Body of pancreas (tissue), 4 donors: ENCODE measurements around the gene TSPAN18. TPM values are rescaled to one million over a fixed set of nuclear protein-coding genes. Genes with fewer than 3 reads are reported as not detected.

Experiments
- ATAC-seq: fragments of 150-250 bp; one replicate; pipeline ENCODE4 v1.9.1; 2016
- DNase-seq, 4 donors: peaks; one replicate each; pipeline ENCODE4 v3.0.0-alpha.2; 2019
- H3K27ac ChIP-seq, 4 donors: fragments of 200-600 bp; sonication (generic); 1 replicate in 3 of 4; 2 replicates in 1 of 4; pipeline versions ENCODE4 v1.5.1 to v1.6.1; 2016 to 2019; ENCODE audit warnings: mild to moderate bottlenecking in 1 of 4, mixed read lengths in 1 of 4, moderate library complexity in 1 of 4
- H3K27me3 ChIP-seq, 2 donors: fragments of 200-600 bp; sonication (generic); one replicate each; pipeline ENCODE4 v1.6.0; 2016; ENCODE audit warnings: mild to moderate bottlenecking in 1 of 2
- H3K36me3 ChIP-seq, 2 donors: fragments of 200-600 bp; sonication (generic); replicated peaks in 1 of 2; 2 replicates each; pipeline ENCODE4 v1.5.1; 2016; ENCODE audit warnings: low read depth in 2 of 2; ENCODE audit not compliant: insufficient read depth in 1 of 2
- H3K4me1 ChIP-seq: fragments of 200-600 bp; sonication (generic); one replicate; pipeline ENCODE4 v1.6.0; 2016
- H3K4me3 ChIP-seq, 2 donors: fragments of 200-600 bp; sonication (generic); 1 replicate in 1 of 2; 2 replicates in 1 of 2; pipeline ENCODE4 v1.5.1; 2016 to 2019
- H3K9me3 ChIP-seq, 3 donors: fragments of 200-600 bp; sonication (generic); 1 replicate in 2 of 3; 2 replicates in 1 of 3; pipeline ENCODE4 v1.5.1; 2016
- POLR2A ChIP-seq, 3 donors: fragments of 450-650 bp; IDR thresholded peaks; one replicate each; pipeline ENCODE4 v1.6.1; 2016; ENCODE audit warnings: antibody characterized with exemption in 3 of 3, mild to moderate bottlenecking in 2 of 3
- WGBS, 2 donors: methylation state at CpG; one replicate each; pipeline ENCODE4 v1.1.5; 2017; 5-methylcytosine and 5-hydroxymethylcytosine counted together
- intact Hi-C: fragments of 100-400 bp; cut with DNase I; formaldehyde crosslinking; loops from one replicate; pipeline ENCODE4 v1.15.1; 2023
- total RNA-seq, 2 donors: library from RNA; depleted of rRNA; stranded (reverse); fragments of >200 nt; gene quantifications; one replicate each; pipeline ENCODE4 v1.1.0, GENCODE V29; 2016
- TF ChIP-seq, protein P1 (sequence below), 7 experiments: fragments of 450-650 bp in 4 of 7; fragments of 200-600 bp in 3 of 7; sonication (generic) in 3 of 7; IDR thresholded peaks; one replicate each; pipeline ENCODE4 v1.5.1; 2016 to 2019; ENCODE audit warnings: antibody characterized with exemption in 7 of 7

TSPAN18 gene
- total RNA-seq, 2 donors from 2014 or later = 2.1 to 3.0 TPM

- H3K36me3 ChIP-seq = no peaks in the 10 kb centered on the region
- H3K4me1 ChIP-seq = peaks cover 33% of the 10 kb centered on the region
- peak; percentile 47 for ATAC-seq
- DNase-seq = peak; percentile 39 to 68 (median 54)
- WGBS, 2 donors = 43 to 55% methylated on average over 4 to 7 of the region's 7 CpGs
- H3K4me3 ChIP-seq = no peak overlapping the region
- intact Hi-C loops = no loop called here
- TF ChIP-seq, protein P1, sequence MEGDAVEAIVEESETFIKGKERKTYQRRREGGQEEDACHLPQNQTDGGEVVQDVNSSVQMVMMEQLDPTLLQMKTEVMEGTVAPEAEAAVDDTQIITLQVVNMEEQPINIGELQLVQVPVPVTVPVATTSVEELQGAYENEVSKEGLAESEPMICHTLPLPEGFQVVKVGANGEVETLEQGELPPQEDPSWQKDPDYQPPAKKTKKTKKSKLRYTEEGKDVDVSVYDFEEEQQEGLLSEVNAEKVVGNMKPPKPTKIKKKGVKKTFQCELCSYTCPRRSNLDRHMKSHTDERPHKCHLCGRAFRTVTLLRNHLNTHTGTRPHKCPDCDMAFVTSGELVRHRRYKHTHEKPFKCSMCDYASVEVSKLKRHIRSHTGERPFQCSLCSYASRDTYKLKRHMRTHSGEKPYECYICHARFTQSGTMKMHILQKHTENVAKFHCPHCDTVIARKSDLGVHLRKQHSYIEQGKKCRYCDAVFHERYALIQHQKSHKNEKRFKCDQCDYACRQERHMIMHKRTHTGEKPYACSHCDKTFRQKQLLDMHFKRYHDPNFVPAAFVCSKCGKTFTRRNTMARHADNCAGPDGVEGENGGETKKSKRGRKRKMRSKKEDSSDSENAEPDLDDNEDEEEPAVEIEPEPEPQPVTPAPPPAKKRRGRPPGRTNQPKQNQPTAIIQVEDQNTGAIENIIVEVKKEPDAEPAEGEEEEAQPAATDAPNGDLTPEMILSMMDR (IDR thresholded peaks at IDR 0.05) = no peak
- no peak for TF ChIP-seq POLR2A (IDR thresholded peaks at IDR 0.05)
- H3K27ac ChIP-seq = peak overlapping the region in 1 of 4 donors; percentile 5
- H3K27me3 ChIP-seq = no peaks in the 10 kb centered on the region
- H3K9me3 ChIP-seq = no peaks in the 10 kb centered on the region
Measured at GRCh38 chr11:44943696-44944095, 216.9 kb downstream of the TSPAN18 start.

- Histone ChIP-seq H3K9me3 (no peaks in the 10 kb centered on the region), H3K36me3 (no peaks in the 10 kb centered on the region), H3K27me3 (no peaks in the 10 kb centered on the region), H3K4me3 (no peak overlapping the region), H3K27ac (no peak overlapping the region), H3K4me1 (peaks cover 39% of the 10 kb centered on the region)
- intact Hi-C loops = no loop called here
- DNase-seq (no peak), ATAC-seq (no peak)
- WGBS, 2 donors = 76 to 85% methylated on average over 7 of the region's 7 CpGs
- TF ChIP-seq, protein P1 (IDR thresholded peaks at IDR 0.05) = no peak
- TF ChIP-seq POLR2A (IDR thresholded peaks at IDR 0.05) = no peak
Measured at GRCh38 chr11:44944181-44944852, 217.6 kb downstream of the TSPAN18 start.

- intact Hi-C loops = no loop called here
Measured at GRCh38 chr11:44944853-44945235, 218.1 kb downstream of the TSPAN18 start.

GRCh38 chr11:44945666-44946065 is 218.9 kb downstream of the TSPAN18 start:
- TF ChIP-seq, protein P1 (IDR thresholded peaks at IDR 0.05) = no peak
- TF ChIP-seq POLR2A (IDR thresholded peaks at IDR 0.05) = no peak
- no peaks in the 10 kb centered on the region for H3K9me3 ChIP-seq
- intact Hi-C loops = no loop called here
- ATAC-seq (no peak), DNase-seq (peak in 1 of 4 donors; percentile 34)
- H3K27ac ChIP-seq = no peak overlapping the region
- peaks cover 51% of the 10 kb centered on the region for H3K4me1 ChIP-seq
- no peaks in the 10 kb centered on the region for H3K27me3 ChIP-seq
- 70 to 80% methylated on average over 11 of the region's 11 CpGs for WGBS, 2 donors
- no peaks in the 10 kb centered on the region for H3K36me3 ChIP-seq
- no peak overlapping the region for H3K4me3 ChIP-seq

More at GRCh38 chr11:44944853-44945235, 218.1 kb downstream of the TSPAN18 start:
- H3K36me3 ChIP-seq = no peaks in the 10 kb centered on the region
- ATAC-seq = no peak
- 40 to 43% methylated on average over 3 of the region's 3 CpGs for WGBS, 2 donors
- H3K27me3 ChIP-seq = no peaks in the 10 kb centered on the region
- no peak for DNase-seq
- no peak overlapping the region for H3K4me3 ChIP-seq
- H3K4me1 ChIP-seq = peaks cover 44% of the 10 kb centered on the region
- H3K9me3 ChIP-seq = no peaks in the 10 kb centered on the region
- TF ChIP-seq, protein P1 (IDR thresholded peaks at IDR 0.05) = no peak
- no peak for TF ChIP-seq POLR2A (IDR thresholded peaks at IDR 0.05)
- H3K27ac ChIP-seq = no peak overlapping the region

GRCh38 chr11:44946263-44946662 is 219.5 kb downstream of the TSPAN18 start:
- no peak for TF ChIP-seq POLR2A (IDR thresholded peaks at IDR 0.05)
- TF ChIP-seq, protein P1 (IDR thresholded peaks at IDR 0.05) = no peak
- intact Hi-C loops = no loop called here
- ATAC-seq = no peak

More at GRCh38 chr11:44946263-44946662, 219.5 kb downstream of the TSPAN18 start:
- H3K27ac ChIP-seq = no peak overlapping the region
- no peak overlapping the region for H3K4me3 ChIP-seq
- peak; percentile 31 to 46 (median 39) for DNase-seq
- H3K4me1 ChIP-seq = peaks cover 55% of the 10 kb centered on the region
- H3K27me3 ChIP-seq = no peaks in the 10 kb centered on the region
- H3K9me3 ChIP-seq = no peaks in the 10 kb centered on the region
- no peaks in the 10 kb centered on the region for H3K36me3 ChIP-seq
- 85 to 89% methylated on average over 9 to 12 of the region's 12 CpGs for WGBS, 2 donors
